Activated CD8-positive, alpha-beta memory T cell treated with anti-CD3 and anti-CD28 coated beads, Interleukin-2, amount 50 U/mL, for 1 hour (primary cell): ENCODE results near the gene MYLK2.

Source experiments
- DNase-seq: peaks from one replicate; pipeline ENCODE4 v3.0.0-alpha.2; 2020; ENCODE audit errors: extremely low read depth

MYLK2 gene

DNA sequence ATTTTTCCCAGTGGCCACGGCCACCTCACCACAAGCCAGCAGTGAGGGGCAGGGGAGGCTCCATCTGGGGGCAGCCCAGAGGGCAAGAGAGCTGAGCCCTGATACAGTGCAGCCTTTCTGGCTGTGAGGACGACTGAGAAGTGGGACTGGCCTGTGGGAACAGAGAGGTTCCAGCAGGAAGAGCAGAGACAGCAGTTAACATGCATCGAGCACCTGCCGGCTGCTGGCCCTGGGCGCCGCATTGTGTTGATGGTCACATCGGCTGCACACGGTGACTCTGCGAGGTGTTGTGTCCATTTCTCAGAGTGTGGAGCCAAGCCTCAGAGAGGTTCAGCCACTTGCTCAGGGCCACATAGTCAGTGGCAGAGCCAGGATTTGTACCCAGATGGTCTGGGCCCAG lies 16.4 kb downstream of the MYLK2 start:
- DNase-seq = no peak

DNA sequence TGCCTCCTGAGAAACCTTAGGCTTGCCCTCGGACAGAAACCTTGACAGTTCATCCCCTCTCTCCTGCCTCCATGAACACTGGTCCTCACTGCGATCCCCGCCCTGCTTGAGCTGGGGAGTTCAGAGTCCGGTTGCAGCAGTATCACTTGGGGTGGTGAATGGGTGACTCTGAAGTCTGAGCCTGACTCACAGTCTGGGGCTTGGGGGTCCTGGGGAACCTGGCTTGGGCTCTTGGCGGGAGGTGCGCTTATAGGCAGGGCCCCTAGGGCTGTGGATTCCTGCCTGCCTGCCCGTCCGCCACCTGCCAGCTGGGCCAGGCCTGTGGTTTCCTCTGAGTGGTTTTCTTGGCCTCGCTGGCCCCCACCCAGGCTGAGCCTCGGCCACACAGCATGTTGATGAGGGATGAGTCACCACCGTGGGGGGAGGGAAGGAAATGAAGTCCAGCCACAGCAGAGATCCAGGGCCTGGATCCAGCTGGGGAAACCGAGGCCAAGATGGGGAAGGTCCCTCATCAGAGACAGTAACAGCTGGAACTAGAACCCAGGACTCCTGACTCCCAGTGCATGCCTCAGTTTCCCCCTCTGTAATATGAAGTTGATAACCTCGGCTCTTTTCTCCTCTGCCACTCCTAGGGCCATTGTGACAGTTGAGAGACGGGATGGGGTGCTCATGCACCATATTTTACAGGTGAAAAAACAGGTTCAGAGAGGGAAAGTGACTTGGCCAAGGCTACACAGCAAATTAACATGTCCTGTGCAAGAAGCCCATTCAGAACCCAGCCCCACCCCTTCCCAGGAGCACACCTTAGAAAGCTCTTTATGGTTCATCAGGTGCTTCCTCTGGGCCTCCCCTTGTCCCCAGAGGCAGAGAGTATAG lies 17.1 kb downstream of the MYLK2 start:
- no peak for DNase-seq

GRCh38 chr20:31836853-31837608 lies 17.9 kb downstream of the MYLK2 start:
- DNase-seq = no peak

- DNase-seq = no peak
Observed at GRCh38 chr20:31837896-31838397, 18.8 kb downstream of the MYLK2 start.

DNA sequence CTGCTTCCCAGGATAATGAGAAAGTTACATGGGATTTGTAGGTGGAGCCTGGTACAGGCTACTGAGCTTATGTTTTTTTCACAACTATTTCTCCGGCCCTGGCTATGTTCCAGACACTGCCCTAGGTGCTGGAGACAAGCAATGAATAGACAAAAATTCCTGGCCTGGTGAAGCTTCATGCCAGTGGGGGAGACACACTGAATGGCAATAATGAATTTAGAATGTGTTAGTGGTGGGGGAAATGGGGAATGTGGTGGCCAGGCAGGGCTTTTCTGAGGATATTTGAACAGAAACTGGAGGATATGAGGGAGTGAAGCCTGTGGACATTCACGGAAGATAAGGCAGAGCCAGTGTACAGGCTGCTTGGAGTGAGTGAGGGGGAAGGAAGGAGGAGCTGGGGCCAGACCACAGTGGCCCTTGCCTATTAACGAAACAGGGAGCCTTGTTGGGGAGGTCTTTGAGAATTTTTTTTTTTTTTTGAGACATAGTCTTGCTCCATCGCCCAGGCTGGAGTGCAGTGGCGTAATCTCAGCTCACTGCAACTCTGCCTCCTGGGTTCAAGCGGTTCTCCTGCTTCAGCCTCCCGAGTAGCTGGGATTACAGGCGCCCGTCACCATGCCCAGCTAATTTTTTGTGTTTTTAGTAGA lies 19.6 kb downstream of the MYLK2 start:
- no peak for DNase-seq

GRCh38 chr20:31839782-31840487 lies 20.8 kb downstream of the MYLK2 start:
- DNase-seq = no peak

- no peak for DNase-seq
Observed at GRCh38 chr20:31840906-31841816, 22.0 kb downstream of the MYLK2 start.

DNA sequence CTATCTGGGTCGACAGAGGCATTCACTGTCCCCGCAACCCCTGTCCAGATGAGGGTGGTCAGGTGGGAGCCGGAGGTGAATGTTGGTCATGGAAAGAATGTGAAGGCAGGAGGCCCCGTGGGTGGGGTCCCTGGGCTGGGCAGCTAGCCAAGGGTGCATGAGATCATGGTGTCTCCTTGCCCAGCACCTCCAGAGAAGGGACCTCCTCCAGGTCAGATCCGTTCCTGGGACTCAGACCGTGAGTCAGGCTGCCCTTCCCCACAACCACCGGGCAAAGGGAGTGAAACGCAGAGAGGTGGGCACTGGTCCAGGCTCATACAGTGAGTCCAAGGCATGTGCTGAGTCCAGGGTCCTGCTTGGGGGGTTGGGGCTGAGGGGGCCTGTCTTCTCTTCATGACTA lies 22.8 kb downstream of the MYLK2 start:
- DNase-seq = no peak

- DNase-seq = no peak
Observed at GRCh38 chr20:31842471-31843157, 23.5 kb downstream of the MYLK2 start.

GRCh38 chr20:31843288-31843687 lies 24.1 kb downstream of the MYLK2 start:
- no peak for DNase-seq

DNA sequence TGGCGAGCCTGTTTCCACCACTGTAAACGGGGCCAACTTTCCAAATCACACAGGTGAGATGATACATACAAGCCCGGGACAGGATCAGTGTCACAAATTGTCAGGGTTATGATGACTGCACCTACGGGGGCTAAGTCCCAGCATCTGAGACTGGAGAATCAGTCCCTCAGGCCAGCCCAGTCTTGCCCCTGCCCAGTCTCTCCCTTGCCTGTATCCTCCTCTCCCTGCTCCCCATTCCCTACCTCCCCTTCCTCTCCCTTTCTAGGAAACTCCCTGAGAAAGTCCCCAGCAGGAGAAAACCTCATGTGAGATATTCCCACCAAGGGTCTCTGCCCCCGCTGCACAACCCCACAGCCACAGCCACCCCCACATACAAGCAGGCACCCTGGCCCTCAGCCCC lies 24.7 kb downstream of the MYLK2 start:
- no peak for DNase-seq

DNA sequence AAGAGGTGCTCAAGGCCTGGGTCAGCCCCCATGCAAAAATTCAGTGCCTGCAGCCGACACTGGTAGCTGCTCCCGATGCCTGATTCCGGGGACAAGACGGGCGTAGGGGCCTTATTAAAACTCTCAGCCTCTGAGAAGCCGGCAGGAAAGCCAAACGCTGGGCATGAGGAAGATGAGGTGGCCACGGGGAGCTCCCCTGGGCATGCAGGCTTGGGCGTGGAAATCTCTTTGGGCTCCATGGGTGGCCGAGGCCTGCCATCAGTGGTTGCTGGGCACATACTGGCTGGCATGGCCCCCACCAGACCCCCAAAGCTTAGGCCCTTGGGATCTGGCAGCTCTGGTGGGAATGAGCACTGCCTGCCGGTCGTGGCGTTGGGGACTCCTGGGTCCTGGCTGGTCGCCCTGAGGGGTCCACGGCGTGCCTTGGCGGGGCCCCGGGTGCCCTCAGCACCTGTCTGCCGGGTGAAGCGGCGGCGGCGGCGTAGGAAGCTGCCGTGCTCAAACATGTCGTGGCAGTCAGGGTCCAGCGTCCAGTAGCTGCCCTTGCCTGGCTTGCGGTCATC lies 25.7 kb downstream of the MYLK2 start:
- no peak for DNase-seq

GRCh38 chr20:31845300-31845863 lies 26.2 kb downstream of the MYLK2 start, which contains the start of gene FOXS1:
TSS of gene FOXS1 (minus strand) at chr20:31845604. CDS start at chr20:31845542, 62 bp downstream.
- DNase-seq = no peak

- DNase-seq = no peak
Observed at GRCh38 chr20:31846793-31847138, 27.6 kb downstream of the MYLK2 start.

- no peak for DNase-seq
Observed at GRCh38 chr20:31848088-31848999, 29.2 kb downstream of the MYLK2 start.

GRCh38 chr20:31849306-31849930 lies 30.3 kb downstream of the MYLK2 start:
- no peak for DNase-seq

- DNase-seq = no peak
Observed at GRCh38 chr20:31851240-31851955, 32.2 kb downstream of the MYLK2 start.
